Uterus (tissue), 4 donors: ENCODE measurements around the gene COQ3. TPM values are rescaled to one million over a fixed set of nuclear protein-coding genes. Genes with fewer than 3 reads are reported as not detected.

Experiments
- DNase-seq, 2 donors: peaks; one replicate each; pipeline ENCODE4 v3.0.0-alpha.2; 2019 to 2020
- H3K27ac ChIP-seq, 2 donors: fragments of 200-600 bp; sonication (generic); 1 replicate in 1 of 2; 2 replicates in 1 of 2; pipeline ENCODE4 v1.5.1; 2016 to 2018
- H3K27me3 ChIP-seq, 2 donors: fragments of 200-600 bp; sonication (generic); one replicate each; pipeline ENCODE4 v1.5.1; 2018 to 2019; ENCODE audit warnings: control low read depth in 1 of 2
- H3K36me3 ChIP-seq, 2 donors: fragments of 200-600 bp; sonication (generic); one replicate each; pipeline ENCODE4 v1.5.1; 2019; ENCODE audit warnings: control low read depth in 1 of 2
- H3K4me1 ChIP-seq, 2 donors: fragments of 200-600 bp; sonication (generic); one replicate each; pipeline ENCODE4 v1.5.1; 2018 to 2019; ENCODE audit warnings: control low read depth in 1 of 2
- H3K4me3 ChIP-seq, 2 donors: fragments of 200-600 bp; sonication (generic); 1 replicate in 1 of 2; 2 replicates in 1 of 2; pipeline ENCODE4 v1.5.1; 2018 to 2019; ENCODE audit warnings: mild to moderate bottlenecking in 1 of 2
- H3K9me3 ChIP-seq, 2 donors: fragments of 200-600 bp; sonication (generic); one replicate each; pipeline ENCODE4 v1.5.1; 2019; ENCODE audit warnings: control low read depth in 1 of 2
- CTCF ChIP-seq, 4 experiments: fragments of 200-600 bp in 2 of 4; fragments of 450-650 bp in 2 of 4; sonication (generic) in 2 of 4; IDR thresholded peaks; one replicate each; pipeline ENCODE4 v1.5.1; 2016 to 2019; ENCODE audit warnings: antibody characterized with exemption in 4 of 4, mild to moderate bottlenecking in 2 of 4, moderate library complexity in 1 of 4
- POLR2A ChIP-seq, 2 donors: fragments of 450-650 bp; IDR thresholded peaks; one replicate each; pipeline ENCODE4 v1.6.1; 2016; ENCODE audit warnings: antibody characterized with exemption in 2 of 2, mild to moderate bottlenecking in 1 of 2, moderate library complexity in 1 of 2
- intact Hi-C: fragments of 100-400 bp; cut with DNase I; formaldehyde crosslinking; loops from one replicate; pipeline ENCODE4 v1.15.1; 2023; ENCODE audit warnings: low total_unique reads
- total RNA-seq, 4 donors: library from RNA; depleted of rRNA in 3 of 4; stranded (reverse); fragments of >200 nt in 3 of 4; gene quantifications; one replicate each; pipeline versions ENCODE4 v1.1.0 to v1.2.4, GENCODE V29; 2014 to 2023
- donor health status: DM: yes; HTN: yes; CAD: no.

Gene COQ3
- total RNA-seq, 4 donors from 2014 or later = 0.77 to 31.8 (median 6.2) TPM

- DNase-seq = no peak
- no peak overlapping the region for H3K4me3 ChIP-seq
- intact Hi-C loops = no loop called here
- no peak overlapping the region for H3K27ac ChIP-seq
- H3K4me1 ChIP-seq = no peaks in the 10 kb centered on the region
- no peak for TF ChIP-seq CTCF (IDR thresholded peaks at IDR 0.05)
- TF ChIP-seq POLR2A (IDR thresholded peaks at IDR 0.05) = no peak
- H3K36me3 ChIP-seq = no peaks in the 10 kb centered on the region
- H3K27me3 ChIP-seq = no peaks in the 10 kb centered on the region
- no peaks in the 10 kb centered on the region for H3K9me3 ChIP-seq
These were observed 3.3 kb upstream of the COQ3 start for GRCh38 chr6:99397287-99397686.

- H3K9me3 ChIP-seq = no peaks in the 10 kb centered on the region
- TF ChIP-seq CTCF (IDR thresholded peaks at IDR 0.05) (no peak), POLR2A (IDR thresholded peaks at IDR 0.05) (no peak)
- H3K27ac ChIP-seq = peak overlapping the region; percentile 74 to 90
- H3K4me1 ChIP-seq = no peaks in the 10 kb centered on the region
- DNase-seq = no peak
- H3K27me3 ChIP-seq = no peaks in the 10 kb centered on the region
- intact Hi-C loops = no loop called here
- H3K4me3 ChIP-seq = peak overlapping the region; percentile 60 to 82
- no peaks in the 10 kb centered on the region for H3K36me3 ChIP-seq
These were observed 663 bp downstream of the COQ3 start for GRCh38 chr6:99393366-99393697.

GRCh38 chr6:99390896-99391295 lies 3.1 kb downstream of the COQ3 start:
- intact Hi-C loops = no loop called here
- no peak for DNase-seq
- Histone ChIP-seq H3K4me1 (no peaks in the 10 kb centered on the region), H3K36me3 (no peaks in the 10 kb centered on the region), H3K27me3 (no peaks in the 10 kb centered on the region), H3K9me3 (no peaks in the 10 kb centered on the region), H3K27ac (no peak overlapping the region), H3K4me3 (no peak overlapping the region)
- TF ChIP-seq CTCF (IDR thresholded peaks at IDR 0.05) (no peak), POLR2A (IDR thresholded peaks at IDR 0.05) (no peak)

GRCh38 chr6:99384507-99384906 lies 9.5 kb downstream of the COQ3 start:
- H3K27me3 ChIP-seq = no peaks in the 10 kb centered on the region
- DNase-seq = no peak
- H3K4me3 ChIP-seq = no peak overlapping the region
- intact Hi-C loops = no loop called here
- no peaks in the 10 kb centered on the region for H3K36me3 ChIP-seq
- TF ChIP-seq CTCF (IDR thresholded peaks at IDR 0.05) (no peak), POLR2A (IDR thresholded peaks at IDR 0.05) (no peak)
- no peak overlapping the region for H3K27ac ChIP-seq
- H3K4me1 ChIP-seq = no peaks in the 10 kb centered on the region
- no peaks in the 10 kb centered on the region for H3K9me3 ChIP-seq

GRCh38 chr6:99378636-99379035 lies 15.4 kb downstream of the COQ3 start:
- no peak for DNase-seq
- TF ChIP-seq CTCF (IDR thresholded peaks at IDR 0.05) (no peak), POLR2A (IDR thresholded peaks at IDR 0.05) (no peak)
- intact Hi-C loops = no loop called here
- H3K27ac ChIP-seq = no peak overlapping the region
- H3K4me3 ChIP-seq = no peak overlapping the region
- no peaks in the 10 kb centered on the region for H3K9me3 ChIP-seq
- H3K4me1 ChIP-seq = no peaks in the 10 kb centered on the region
- no peaks in the 10 kb centered on the region for H3K36me3 ChIP-seq
- H3K27me3 ChIP-seq = no peaks in the 10 kb centered on the region
